ENCODE results near the gene KIRREL2.

DNA sequence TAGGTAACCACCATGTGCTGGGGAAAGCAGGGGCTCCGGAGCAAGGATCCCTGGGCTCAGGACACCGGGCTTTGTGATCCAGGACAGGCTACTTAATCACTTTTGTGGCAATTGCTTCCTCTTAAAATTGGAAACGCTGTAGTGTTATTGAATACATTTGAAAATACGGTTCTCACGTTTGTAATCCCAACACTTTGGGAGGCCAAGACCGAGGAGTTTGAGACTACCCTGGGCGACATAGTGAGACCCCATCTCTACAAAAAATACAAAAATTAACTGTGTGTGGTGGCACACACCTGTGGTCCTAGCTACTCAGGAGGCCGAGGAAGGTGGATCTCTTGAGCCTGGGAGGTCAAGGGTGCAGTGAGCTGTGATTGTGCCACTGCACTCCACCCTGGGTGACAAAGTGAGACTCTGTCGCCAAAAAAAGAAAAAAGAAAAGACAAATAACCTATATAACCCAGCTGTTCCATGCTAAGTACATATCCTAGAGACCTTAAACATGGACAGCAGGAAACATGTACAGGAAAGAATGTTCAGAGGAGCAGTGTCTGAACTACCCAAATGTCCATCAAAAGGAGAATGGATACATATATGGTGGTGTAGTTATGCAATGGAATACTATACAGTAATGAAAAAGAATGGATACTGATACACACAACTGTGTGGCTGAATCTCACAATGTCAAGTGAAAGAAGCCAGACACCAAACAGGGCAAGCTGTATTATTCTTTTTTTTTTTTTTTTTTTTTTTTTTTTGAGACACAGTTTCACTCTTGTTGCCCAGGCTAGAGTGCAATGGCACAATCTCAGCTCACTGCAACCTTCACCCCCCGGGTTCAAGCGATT lies 43.4 kb upstream of the KIRREL2 start:
- TF ChIP-seq, protein P1, sequence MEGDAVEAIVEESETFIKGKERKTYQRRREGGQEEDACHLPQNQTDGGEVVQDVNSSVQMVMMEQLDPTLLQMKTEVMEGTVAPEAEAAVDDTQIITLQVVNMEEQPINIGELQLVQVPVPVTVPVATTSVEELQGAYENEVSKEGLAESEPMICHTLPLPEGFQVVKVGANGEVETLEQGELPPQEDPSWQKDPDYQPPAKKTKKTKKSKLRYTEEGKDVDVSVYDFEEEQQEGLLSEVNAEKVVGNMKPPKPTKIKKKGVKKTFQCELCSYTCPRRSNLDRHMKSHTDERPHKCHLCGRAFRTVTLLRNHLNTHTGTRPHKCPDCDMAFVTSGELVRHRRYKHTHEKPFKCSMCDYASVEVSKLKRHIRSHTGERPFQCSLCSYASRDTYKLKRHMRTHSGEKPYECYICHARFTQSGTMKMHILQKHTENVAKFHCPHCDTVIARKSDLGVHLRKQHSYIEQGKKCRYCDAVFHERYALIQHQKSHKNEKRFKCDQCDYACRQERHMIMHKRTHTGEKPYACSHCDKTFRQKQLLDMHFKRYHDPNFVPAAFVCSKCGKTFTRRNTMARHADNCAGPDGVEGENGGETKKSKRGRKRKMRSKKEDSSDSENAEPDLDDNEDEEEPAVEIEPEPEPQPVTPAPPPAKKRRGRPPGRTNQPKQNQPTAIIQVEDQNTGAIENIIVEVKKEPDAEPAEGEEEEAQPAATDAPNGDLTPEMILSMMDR (IDR thresholded peaks at IDR 0.05) = no peak
- no peak for TF ChIP-seq POLR2A (IDR thresholded peaks at IDR 0.05)

Data from Peyer's patch (tissue), 4 donors.